ENCODE results near the gene MKNK1. TPM values are rescaled to one million over a fixed set of nuclear protein-coding genes. Genes with fewer than 3 reads are reported as not detected.

MKNK1 gene
- total RNA-seq, 1 donor from 2014 or later = 19.7 TPM

GRCh38 chr1:46599059-46599970 is 4.8 kb downstream of the MKNK1 start:
- no peak for DNase-seq (ENCODE audit: low read depth, low spot score)

DNA sequence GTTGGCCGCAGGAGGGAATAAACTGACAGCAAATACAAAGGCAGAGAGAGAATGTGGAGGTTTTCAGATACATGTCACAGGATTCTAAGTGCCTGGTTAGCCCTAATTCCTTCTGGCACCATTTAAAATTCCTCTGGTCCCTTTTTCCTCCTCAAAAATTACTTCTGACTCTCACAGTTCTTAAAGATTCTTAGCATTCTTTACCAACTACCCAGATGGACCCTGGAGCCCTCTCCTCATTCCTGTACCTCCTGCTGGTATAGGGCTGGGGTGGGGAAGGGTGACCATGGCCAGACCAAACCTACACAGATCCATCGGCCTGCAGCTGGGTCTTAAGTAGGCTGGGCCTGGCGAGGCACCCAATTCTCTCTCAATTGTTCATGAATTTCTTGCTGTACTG is 7.2 kb downstream of the MKNK1 start:
- DNase-seq (ENCODE audit: low read depth, low spot score) = no peak

DNA sequence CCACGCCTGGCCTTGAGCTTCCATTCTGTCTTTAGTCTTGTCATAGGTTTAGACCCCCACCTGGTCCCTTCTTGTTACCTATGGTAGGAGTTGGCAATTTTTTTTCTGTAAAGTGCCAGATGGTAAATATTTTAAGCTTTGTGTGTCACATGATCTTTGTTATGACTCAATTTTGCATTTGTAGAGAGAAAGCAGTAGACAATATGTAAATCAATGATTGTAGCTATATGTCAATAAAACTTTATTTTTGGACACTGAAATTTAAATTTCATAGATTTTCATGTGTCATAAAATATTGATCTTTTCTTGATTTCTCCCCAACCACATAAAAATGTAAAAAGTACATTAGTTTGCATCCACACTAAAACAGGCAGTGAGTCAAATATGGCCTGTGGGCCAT is 8.0 kb downstream of the MKNK1 start:
- no peak for DNase-seq (ENCODE audit: low read depth, low spot score)

GRCh38 chr1:46595127-46595526 is 8.9 kb downstream of the MKNK1 start:
- DNase-seq (ENCODE audit: low read depth, low spot score) = no peak

GRCh38 chr1:46594063-46594462 is 10.0 kb downstream of the MKNK1 start:
- DNase-seq (ENCODE audit: low read depth, low spot score) = no peak

GRCh38 chr1:46592823-46593222 is 11.2 kb downstream of the MKNK1 start:
- DNase-seq (ENCODE audit: low read depth, low spot score) = no peak

GRCh38 chr1:46589529-46589928 is 14.5 kb downstream of the MKNK1 start:
- no peak for DNase-seq (ENCODE audit: low read depth, low spot score)

GRCh38 chr1:46587069-46587468 is 17.0 kb downstream of the MKNK1 start:
- DNase-seq (ENCODE audit: low read depth, low spot score) = no peak

DNA sequence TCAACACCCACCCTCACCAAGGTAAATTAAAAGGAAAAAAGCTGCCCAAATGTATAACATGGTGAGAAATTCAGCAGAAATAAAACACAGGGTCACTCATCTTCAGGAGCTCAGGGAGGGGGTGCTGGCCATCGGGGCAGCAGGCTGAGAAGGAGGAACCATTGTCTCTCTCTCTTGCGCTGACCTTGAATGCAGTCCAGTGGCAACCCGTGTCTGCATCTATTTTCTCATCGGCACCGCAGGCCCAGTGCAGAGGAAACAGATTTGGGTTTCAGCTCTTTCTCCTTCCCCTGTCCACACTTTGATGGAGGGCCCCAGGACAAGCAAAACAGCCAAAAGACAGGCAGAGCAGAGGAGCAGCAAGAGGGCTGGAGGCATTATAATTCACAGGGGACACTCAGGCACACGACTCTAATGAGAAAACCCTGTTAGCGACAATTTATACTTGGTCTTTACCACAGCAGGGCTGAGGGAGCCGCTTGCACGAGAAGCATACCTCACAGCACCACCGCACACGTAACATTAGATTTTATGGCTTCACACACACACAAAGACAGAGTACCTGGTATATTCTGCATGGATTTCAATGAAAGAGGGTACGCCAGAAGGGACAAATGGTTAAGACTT is 18.6 kb downstream of the MKNK1 start:
- no peak for DNase-seq (ENCODE audit: low read depth, low spot score)

DNA sequence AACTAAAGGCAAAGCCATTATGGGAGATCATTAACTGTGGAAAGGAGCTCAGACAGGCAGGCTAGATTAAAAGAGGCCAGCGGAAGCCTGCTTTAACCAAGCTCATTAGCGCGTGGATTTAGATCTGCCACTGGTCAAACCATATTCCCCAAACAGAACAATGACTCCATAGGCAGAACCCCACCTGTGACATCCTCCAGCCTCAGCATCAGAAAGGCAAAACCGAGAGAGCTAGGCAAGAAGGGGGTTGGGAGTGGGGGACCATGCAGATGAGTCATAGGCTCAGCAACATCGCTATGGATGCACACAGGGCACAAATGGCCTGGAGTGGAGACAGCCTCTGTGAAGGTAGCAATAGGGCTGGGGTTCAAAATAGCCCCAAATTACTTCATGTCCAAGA is 20.6 kb downstream of the MKNK1 start:
- no peak for DNase-seq (ENCODE audit: low read depth, low spot score)

DNA sequence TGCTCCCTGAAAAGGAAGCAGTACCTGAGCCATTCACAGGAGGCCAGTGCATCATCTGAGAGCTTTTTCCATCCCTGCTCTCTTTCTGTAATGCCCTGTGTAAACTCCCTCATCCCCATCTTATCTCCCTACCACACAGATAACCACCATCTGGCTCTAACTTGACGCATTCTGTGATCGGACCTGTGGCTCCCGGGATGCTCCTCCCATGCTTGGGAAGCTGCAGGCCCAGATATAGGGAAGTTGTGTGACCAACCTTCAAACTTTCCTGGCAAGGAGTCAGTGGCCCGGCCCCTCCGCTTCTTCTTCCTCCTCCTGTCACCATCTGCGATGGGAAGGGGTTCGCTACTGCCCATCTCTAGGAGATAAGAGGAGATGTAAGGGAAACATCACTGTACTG is 21.1 kb downstream of the MKNK1 start:
- no peak for DNase-seq (ENCODE audit: low read depth, low spot score)

DNA sequence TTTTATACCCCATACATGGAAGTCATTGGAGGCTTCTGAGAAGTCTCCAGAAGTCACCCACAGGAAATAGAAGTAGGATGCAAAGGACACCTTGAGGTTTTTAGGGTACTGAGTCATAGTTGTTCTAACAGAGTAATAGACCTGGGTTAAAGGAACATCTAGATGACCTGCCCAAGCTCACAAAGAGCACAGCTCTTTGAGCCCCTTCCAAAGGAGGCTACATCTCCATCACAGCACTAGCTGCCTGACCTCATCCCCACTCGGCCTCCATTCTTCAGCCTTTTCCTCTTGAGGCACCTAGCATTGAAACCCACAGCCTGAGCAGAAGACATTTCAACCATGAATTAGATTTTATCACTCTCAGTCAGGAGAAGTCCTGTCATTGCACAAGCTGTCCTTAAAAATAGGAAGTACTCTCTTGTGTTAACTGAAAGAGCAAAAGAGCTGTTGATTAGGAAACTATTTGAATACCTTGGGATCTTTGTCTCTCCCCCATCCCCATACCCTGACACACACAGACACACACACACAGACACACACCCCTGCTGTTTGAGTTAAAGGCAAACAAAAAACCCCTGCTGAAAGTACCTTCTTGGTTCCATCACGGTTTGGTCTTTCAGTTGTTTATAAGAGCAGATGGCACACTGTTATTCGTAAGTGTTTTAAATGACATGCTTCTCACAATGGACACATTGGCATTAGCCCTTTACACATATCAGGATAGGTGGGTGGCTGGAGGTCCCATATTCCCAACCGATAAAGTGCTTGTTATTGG is 22.2 kb downstream of the MKNK1 start:
- no peak for DNase-seq (ENCODE audit: low read depth, low spot score)

DNA sequence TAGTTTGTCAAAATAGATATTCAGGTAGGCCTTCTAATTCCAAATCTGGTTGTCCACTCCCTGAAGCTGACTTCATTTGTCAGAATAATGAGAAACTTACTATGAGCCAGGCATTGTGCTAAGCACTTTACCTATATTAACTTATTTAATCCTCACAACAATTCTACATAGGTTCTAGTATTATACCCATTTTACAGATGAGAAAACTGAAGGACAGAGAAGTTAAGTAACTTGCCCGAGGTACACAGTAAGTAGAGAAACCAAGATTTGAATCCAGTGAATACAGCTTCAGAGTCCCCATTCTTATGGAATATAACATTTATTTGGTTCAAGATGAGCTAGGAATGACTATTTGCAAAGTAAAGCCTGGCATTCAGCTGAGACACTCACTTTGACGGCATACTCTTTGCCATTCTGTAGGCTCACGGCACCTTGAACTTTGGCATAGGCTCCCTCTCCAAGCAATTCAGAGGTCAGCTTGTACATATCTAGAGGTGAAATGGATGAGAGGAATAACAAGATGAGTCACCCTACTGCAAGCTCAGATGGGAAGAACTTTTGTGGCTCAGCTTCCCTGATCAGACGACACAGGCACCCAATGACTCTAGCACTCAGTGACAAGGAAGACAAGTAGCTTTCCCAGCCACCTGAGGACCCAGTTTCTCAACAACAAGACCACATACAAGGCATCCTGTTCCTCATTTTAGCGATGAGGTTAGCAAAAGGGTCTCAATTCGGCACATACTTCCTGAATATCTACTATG is 23.7 kb downstream of the MKNK1 start:
- no peak for DNase-seq (ENCODE audit: low read depth, low spot score)

GRCh38 chr1:46577671-46578070 is 26.4 kb downstream of the MKNK1 start:
- DNase-seq (ENCODE audit: low read depth, low spot score) = no peak

GRCh38 chr1:46576596-46576995 is 27.5 kb downstream of the MKNK1 start:
- DNase-seq (ENCODE audit: low read depth, low spot score) = no peak

GRCh38 chr1:46575778-46576177 is 28.3 kb downstream of the MKNK1 start:
- DNase-seq (ENCODE audit: low read depth, low spot score) = no peak

GRCh38 chr1:46575300-46575699 is 28.8 kb downstream of the MKNK1 start:
- DNase-seq (ENCODE audit: low read depth, low spot score) = no peak

DNA sequence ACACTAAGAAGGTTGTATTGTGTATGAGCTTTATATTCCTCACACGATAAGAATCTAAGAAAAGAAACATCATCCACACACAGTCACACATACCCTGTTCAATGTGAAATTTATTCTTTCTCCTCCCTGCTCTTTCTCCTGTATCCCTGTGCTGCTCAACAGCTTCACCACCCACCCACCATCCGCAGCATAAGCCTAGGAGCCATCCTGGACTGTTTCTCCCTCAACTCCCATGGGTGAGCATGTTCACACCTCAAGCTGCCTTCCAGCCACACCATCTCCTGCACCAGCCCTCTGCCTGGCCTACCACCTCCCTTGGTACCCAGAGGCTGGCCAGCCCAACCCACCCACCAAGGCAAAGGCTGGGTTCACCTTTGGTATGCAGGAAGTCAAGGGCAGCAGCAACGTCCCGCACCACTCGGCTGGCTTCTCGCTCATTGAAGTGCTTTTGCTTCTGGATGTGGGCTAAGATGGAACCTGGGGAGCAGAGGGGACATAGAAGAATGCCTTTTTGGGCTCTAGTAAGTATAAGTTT is 32.3 kb downstream of the MKNK1 start:
- DNase-seq (ENCODE audit: low read depth, low spot score) = no peak

- DNase-seq (ENCODE audit: low read depth, low spot score) = no peak
Measured at GRCh38 chr1:46569884-46570725, 34.0 kb downstream of the MKNK1 start.

GRCh38 chr1:46569116-46569515 is 35.0 kb downstream of the MKNK1 start:
- DNase-seq (ENCODE audit: low read depth, low spot score) = no peak
